K562 (cell line): ENCODE data around the gene RBPMS2. TPM values are rescaled to one million over a fixed set of nuclear protein-coding genes. Genes with fewer than 3 reads are reported as not detected.
A peak's percentile ranks its signal among the peaks of the same experiment; 100 is the strongest.

Experiments used
- ATAC-seq: fragments of 200-7000 bp; cut with Tn5 transposase; 3 replicates; pipeline ENCODE4 v1.9.1; 2020; ENCODE audit warnings: moderate library complexity
- BruUV-seq: library from RNA; stranded (reverse); fragments of 400-500 nt; replicated peaks from 2 replicates; lab custom pipeline; 2021; lab: Mats Ljungman, UMichigan
- CTCF ChIA-PET: fragments of 300-600 bp; formaldehyde crosslinking; extraction: SDS; loops from one replicate; lab custom pipeline; 2021; ENCODE audit warnings: low intra/inter-chr PET ratio; lab: Yijun Ruan, JAX
- POLR2A ChIA-PET: fragments of 300-600, 350-650 bp; sonication (Branson Sonifier 250); formaldehyde crosslinking; extraction: SDS; loops from one replicate; lab custom pipeline; 2021; ENCODE audit warnings: antibody characterized with exemption, inconsistent platforms; lab: Yijun Ruan, JAX
- DNase-seq, 4 experiments: peaks; one replicate each; pipeline versions ENCODE4 v3.0.0 to v3.0.0-alpha.2; 2011 to 2018; ENCODE audit warnings: low spot score in 3 of 4, mixed read lengths in 3 of 4; ENCODE audit errors: extremely low read depth in 1 of 4
- FAIRE-seq: peaks from 2 replicates; lab custom pipeline; 2011; peaks lifted over from hg19 to GRCh38; lab: Jason Lieb, UNC
- H2AFZ ChIP-seq: 2 replicates; pipeline ENCODE4 v1.6.0; 2011; ENCODE audit warnings: low read depth, low read length, control low read depth, inconsistent platforms
- H3K27ac ChIP-seq: fragments of 200-600 bp; 3 replicates; pipeline ENCODE4 v1.8.0; 2011; ENCODE audit warnings: low read depth, mild to moderate bottlenecking, control low read depth, inconsistent platforms, low read length, moderate library complexity, mixed read lengths; ENCODE audit errors: extremely low read depth
- H3K27me3 ChIP-seq, 2 experiments: fragments of 300-600 bp in 1 of 2; 2 replicates in 1 of 2; 3 replicates in 1 of 2; pipeline versions ENCODE4 v1.6.0 to v1.8.0; 2011; ENCODE audit warnings: inconsistent platforms in 2 of 2, low read length in 2 of 2, mild to moderate bottlenecking in 1 of 2, mixed read lengths in 1 of 2, moderate library complexity in 1 of 2; ENCODE audit not compliant: control insufficient read depth in 2 of 2, insufficient read depth in 2 of 2
- H3K36me3 ChIP-seq: fragments of 300-600 bp; 3 replicates; pipeline ENCODE4 v1.8.0; 2011; ENCODE audit warnings: mild to moderate bottlenecking, low read length, inconsistent platforms; ENCODE audit not compliant: control insufficient read depth, insufficient read depth
- H3K4me1 ChIP-seq, 2 experiments: fragments of 200-600 bp in 1 of 2; replicated peaks in 1 of 2; 2 replicates in 1 of 2; 3 replicates in 1 of 2; pipeline versions ENCODE4 v1.5.1 to v1.8.0; 2011; ENCODE audit warnings: inconsistent platforms in 2 of 2, low read length in 2 of 2, mild to moderate bottlenecking in 1 of 2, mixed read lengths in 1 of 2, moderate library complexity in 1 of 2; ENCODE audit not compliant: control insufficient read depth in 2 of 2, insufficient read depth in 2 of 2
- H3K4me2 ChIP-seq: 2 replicates; pipeline ENCODE4 v1.6.1; 2011; ENCODE audit warnings: low read length, control low read depth, inconsistent platforms, mixed read lengths; ENCODE audit not compliant: insufficient read depth
- H3K4me3 ChIP-seq: fragments of 200-600 bp; sonication (generic), shearing (Covaris generic); 2 replicates; pipeline ENCODE4 v1.5.1; 2016; ENCODE audit warnings: control low read depth, inconsistent platforms
- H3K79me2 ChIP-seq: fragments of 200-600 bp; 3 replicates; pipeline ENCODE4 v1.8.0; 2011; ENCODE audit warnings: low read length, inconsistent platforms; ENCODE audit not compliant: control insufficient read depth, insufficient read depth
- H3K9ac ChIP-seq, 2 experiments: 2 replicates each; pipeline versions ENCODE4 v1.6.0 to v1.6.1; 2011; ENCODE audit warnings: low read depth in 2 of 2, low read length in 2 of 2, control low read depth in 1 of 2, inconsistent platforms in 1 of 2, mild to moderate bottlenecking in 1 of 2, mixed read lengths in 1 of 2; ENCODE audit not compliant: insufficient read depth in 1 of 2
- H3K9me1 ChIP-seq: one replicate; pipeline ENCODE4 v1.6.0; 2011; ENCODE audit warnings: inconsistent platforms, mild to moderate bottlenecking, low read length, moderate library complexity; ENCODE audit not compliant: control insufficient read depth, insufficient read depth
- H3K9me3 ChIP-seq: replicated peaks from 2 replicates; pipeline ENCODE4 v1.5.1; 2011; ENCODE audit warnings: low read depth, low read length, inconsistent platforms; ENCODE audit not compliant: control insufficient read depth, insufficient read depth
- H4K20me1 ChIP-seq: replicated peaks from 2 replicates; pipeline ENCODE4 v1.6.1; 2011; ENCODE audit warnings: low read length, inconsistent platforms, mixed read lengths; ENCODE audit not compliant: control insufficient read depth, insufficient read depth
- JUND ChIP-seq, 2 experiments: IDR thresholded peaks; 2 replicates in 1 of 2; 3 replicates in 1 of 2; pipeline ENCODE4 v1.6.1; 2011; ENCODE audit warnings: borderline replicate concordance in 2 of 2, low read depth in 2 of 2, low read length in 2 of 2, improper control_type of control experiment in 1 of 2, missing biosample characterization in 1 of 2, missing genetic modification characterization in 1 of 2, missing genetic modification reagents in 1 of 2
- MCM3 ChIP-seq: fragments of 450-650 bp; IDR thresholded peaks from 2 replicates; pipeline ENCODE4 v1.6.1; 2016
- PURB ChIP-seq: sonication (generic); formaldehyde crosslinking; IDR thresholded peaks from 2 replicates; pipeline ENCODE4 v1.9.0; 2021; ENCODE audit warnings: low read depth, mild to moderate bottlenecking, missing genetic modification reagents
- SRF ChIP-seq, 2 experiments: fragments of 250-450, 450-650 bp in 1 of 2; sonication (Bioruptor Pico) in 1 of 2; sonication (generic) in 1 of 2; formaldehyde crosslinking; IDR thresholded peaks; 2 replicates each; pipeline versions ENCODE4 v1.5.0 to v1.5.1; 2020 to 2022; ENCODE audit warnings: mild to moderate bottlenecking in 1 of 2, missing genetic modification reagents in 1 of 2
- ZNF3 ChIP-seq: fragments of 250-450 bp; sonication (Bioruptor Pico); IDR thresholded peaks from 2 replicates; pipeline ENCODE4 v1.5.0; 2021; ENCODE audit warnings: mild to moderate bottlenecking, moderate library complexity
- WGBS: fragments of 100-300 bp; shearing (Covaris generic); methylation state at CpG from one replicate; pipeline ENCODE4 v1.1.6; 2016; ENCODE audit warnings: low coverage, mixed read lengths; ENCODE audit not compliant: insufficient coverage; ENCODE audit errors: missing lambda C conversion rate; 5-methylcytosine and 5-hydroxymethylcytosine counted together
- in situ Hi-C: fragments of 300-500 bp; cut with MboI; formaldehyde crosslinking; loops from 4 replicates; pipeline ENCODE4 v1.15.0; 2018; ENCODE audit warnings: inconsistent platforms, mixed read lengths
- intact Hi-C: fragments of 100-400 bp; cut with micrococcal nuclease; formaldehyde crosslinking; loops from 2 replicates; pipeline ENCODE4 v1.14.2; 2022
- polyA plus RNA-seq, 8 experiments: library from polyadenylated mRNA; depleted of rRNA in 4 of 8; stranded (reverse) in 5 of 8; unstranded in 3 of 8; fragments of >200 nt; fragmentation: Nextera tagmentation in 2 of 8; fragmentation: Illumina TruSeq in 1 of 8; extraction: Ambion mirVana in 2 of 8; extraction: Trizol in 1 of 8; gene quantifications; 2 replicates each; pipeline versions ENCODE4 v1.2.1 to v1.2.3, GENCODE V29; 2011 to 2014; ENCODE audit warnings: inconsistent platforms in 1 of 8, missing spikeins in 1 of 8
- total RNA-seq, 7 experiments: library from RNA; depleted of rRNA in 6 of 7; stranded (reverse); fragments of >200 nt in 6 of 7; fragmentation: Illumina TruSeq in 2 of 7; extraction: Trizol in 2 of 7; gene quantifications; 2 replicates each; pipeline versions ENCODE4 v1.2.1 to v1.2.3, GENCODE V29; 2011 to 2021; ENCODE audit warnings: low replicate concordance in 1 of 7
- TF ChIP-seq, protein P1 (sequence below): fragments of 450-650 bp; IDR thresholded peaks from 2 replicates; pipeline ENCODE4 v1.6.1; 2016

The RBPMS2 gene
- total and polyA plus RNA-seq, 9 of the 15 experiments (the other 6 are each of a cell fraction or from before 2014, with no cell fraction given) = 0.11 to 2.6 (median 0.37) TPM; not detected in 1

DNA sequence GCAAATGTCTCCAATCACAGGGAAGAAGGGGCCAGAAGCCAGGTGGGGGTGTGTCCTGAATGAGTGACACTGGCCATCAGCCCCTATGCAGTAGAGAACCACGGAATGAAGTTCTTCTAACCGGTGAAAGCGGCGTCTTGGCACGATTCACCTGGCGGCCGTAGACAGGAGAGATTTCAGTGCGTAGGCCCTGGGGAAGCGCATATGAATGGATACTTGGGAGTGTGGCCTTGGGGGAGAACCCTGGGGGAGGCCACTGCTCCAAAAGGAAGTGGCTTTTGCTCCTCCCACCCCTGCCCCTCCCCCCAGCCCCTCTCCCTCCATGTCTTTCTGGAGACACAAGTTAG, 43.6 kb downstream of the RBPMS2 start:
- intact Hi-C loops = loop anchor here (2.0 kb wide), 1 partner anchor 79 kb away; no protein-coding TSS in a partner anchor
- ChIA-PET POLR2A (no interaction called here), CTCF (interaction anchor here (0.6 to 5.6 kb wide), 11 partner anchors 46 to 654 kb away, joined by 3 to 92 read pairs (median 5); no protein-coding TSS in a partner anchor)
- in situ Hi-C loops = loop anchor here (5.0 to 10.0 kb wide), 3 partner anchors 81 to 303 kb away; no protein-coding TSS in a partner anchor
- Histone ChIP-seq H3K9ac (no peak overlapping the region), H3K4me2 (no peak overlapping the region; the same call in 1 of the 2 replicates), H3K4me1 (no peaks in the 10 kb centered on the region; a peak in 2 of 5 replicates), H4K20me1 (peaks cover 10% of the 10 kb centered on the region), H3K36me3 (no peaks in the 10 kb centered on the region), H3K27ac (no peak overlapping the region), H3K79me2 (no peaks in the 10 kb centered on the region), H2AFZ (0 out of 2 replicates have a peak overlapping the region, but pooled peaks have one; percentile 6), H3K9me1 (no peaks in the 10 kb centered on the region), H3K4me3 (no peak overlapping the region), H3K27me3 (peaks cover 10 to 27% of the 10 kb centered on the region in 2 experiments; a peak in 3 of 5 replicates), H3K9me3 (no peaks in the 10 kb centered on the region)
- no peak for FAIRE-seq
- WGBS = 11% methylated on average over 8 of the region's 9 CpGs
- BruUV-seq = no TSS peak
- TF ChIP-seq, protein P1, sequence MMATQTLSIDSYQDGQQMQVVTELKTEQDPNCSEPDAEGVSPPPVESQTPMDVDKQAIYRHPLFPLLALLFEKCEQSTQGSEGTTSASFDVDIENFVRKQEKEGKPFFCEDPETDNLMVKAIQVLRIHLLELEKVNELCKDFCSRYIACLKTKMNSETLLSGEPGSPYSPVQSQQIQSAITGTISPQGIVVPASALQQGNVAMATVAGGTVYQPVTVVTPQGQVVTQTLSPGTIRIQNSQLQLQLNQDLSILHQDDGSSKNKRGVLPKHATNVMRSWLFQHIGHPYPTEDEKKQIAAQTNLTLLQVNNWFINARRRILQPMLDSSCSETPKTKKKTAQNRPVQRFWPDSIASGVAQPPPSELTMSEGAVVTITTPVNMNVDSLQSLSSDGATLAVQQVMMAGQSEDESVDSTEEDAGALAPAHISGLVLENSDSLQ = peak; percentile 83
- no peak for TF ChIP-seq JUND (IDR thresholded peaks at IDR 0.05; ENCODE audit: borderline replicate concordance, low read depth, low read length)
- no peak for TF ChIP-seq JUND (tag; IDR thresholded peaks at IDR 0.05; ENCODE audit: borderline replicate concordance, low read depth, low read length)
- no peak for TF ChIP-seq PURB (CRISPR knock-in tag)
- TF ChIP-seq SRF (CRISPR knock-in tag; IDR thresholded peaks at IDR 0.05) = no peak
- TF ChIP-seq ZNF3 (CRISPR knock-in tag) = no peak
- TF ChIP-seq MCM3 = no peak
- peak; percentile 26; the same call in 2 of the 3 replicates for ATAC-seq
- DNase-seq = no peak
